HG02588 (cell line): ENCODE measurements around the gene BPTF.
A peak's percentile ranks its signal among the peaks of the same experiment; 100 is the strongest.
"Not testable (repeated sequence)": the region's sequence is repeated elsewhere in the genome, so short reads cannot be mapped to it uniquely, and the experiment has no call there.

Experiments
- ATAC-seq: cut with Tn5 transposase; IDR thresholded peaks from one replicate; pipeline ENCODE4 v1.9.1; 2021; ENCODE audit warnings: mild to moderate bottlenecking, moderate library complexity; ENCODE audit not compliant: unreplicated experiment

The BPTF gene

GRCh38 chr17:67960276-67960675, 135.0 kb downstream of the BPTF start:
- ATAC-seq = not testable (repeated sequence)

- not testable (repeated sequence) for ATAC-seq
Measured at GRCh38 chr17:67962156-67962555, 136.9 kb downstream of the BPTF start.

- peak; percentile 49 for ATAC-seq
Measured at GRCh38 chr17:67963145-67963572, 137.9 kb downstream of the BPTF start.

GRCh38 chr17:67970783-67971182, 145.5 kb downstream of the BPTF start:
- ATAC-seq = no peak

GRCh38 chr17:67974185-67974584, 148.9 kb downstream of the BPTF start:
- ATAC-seq = no peak

- ATAC-seq = no peak
Measured at GRCh38 chr17:67974598-67975066, 149.3 kb downstream of the BPTF start.

GRCh38 chr17:67976306-67976705, 151.0 kb downstream of the BPTF start:
- not testable (repeated sequence) for ATAC-seq

- ATAC-seq = no peak
Measured at GRCh38 chr17:67980456-67980855, 155.2 kb downstream of the BPTF start.

- ATAC-seq = not testable (repeated sequence)
Measured at GRCh38 chr17:67980883-67981282, 155.6 kb downstream of the BPTF start.

- ATAC-seq = no peak
Measured at GRCh38 chr17:67982034-67982640, 156.8 kb downstream of the BPTF start.

- no peak for ATAC-seq
Measured at GRCh38 chr17:67982686-67983382, 157.5 kb downstream of the BPTF start.

GRCh38 chr17:67983383-67983688, 158.0 kb downstream of the BPTF start:
- no peak for ATAC-seq

GRCh38 chr17:67990909-67991308, 165.6 kb downstream of the BPTF start:
- ATAC-seq = no peak

GRCh38 chr17:67992548-67993152, 167.3 kb downstream of the BPTF start:
- ATAC-seq = no peak

GRCh38 chr17:67993153-67993997, 168.1 kb downstream of the BPTF start:
- ATAC-seq = peak; percentile 76

- no peak for ATAC-seq
Measured at GRCh38 chr17:67993998-67994361, 168.7 kb downstream of the BPTF start.

- no peak for ATAC-seq
Measured at GRCh38 chr17:67994817-67995569, 169.7 kb downstream of the BPTF start.

GRCh38 chr17:67995570-67996263, 170.4 kb downstream of the BPTF start:
- ATAC-seq = no peak

GRCh38 chr17:67996301-67997171, 171.2 kb downstream of the BPTF start, which contains the start of gene C17orf58:
TSS of gene C17orf58 (minus strand) at chr17:67996469. CDS start at chr17:67996198, 271 bp downstream.
- ATAC-seq = not testable (repeated sequence)
